Measurements from ENCODE around the gene DNPH1. TPM values are rescaled to one million over a fixed set of nuclear protein-coding genes. Genes with fewer than 3 reads are reported as not detected.

DNPH1 gene
- 10 to 100 TPM; 39.6 to 42.5 TPM for total RNA-seq

GRCh38 chr6:43228951-43229802, at the start of gene DNPH1:
TSS of gene DNPH1 (minus strand) at chr6:43229481. CDS start at chr6:43229456, 25 bp downstream.
- H3K4me3 Mint-ChIP-seq, result peak within 1 kb of the TSS; percentile 84
- peaks cover 9% of the 10 kb centered on the region for H3K27me3 Mint-ChIP-seq
- peak; percentile 83 for DNase-seq
- peaks cover 43% of the 10 kb centered on the region for H3K4me1 Mint-ChIP-seq
- H3K9me3 Mint-ChIP-seq, result no peaks in the 10 kb centered on the region
- ChIA-PET POLR2A (interaction anchor here (0.9 to 1.5 kb wide), 12 partner anchors 9 to 278 kb away, joined by 3 to 13 read pairs (median 4); partner anchors contain the start of genes ABCC10, CUL7, CUL9 and ZNF318), CTCF (interaction anchor here (0.5 to 3.9 kb wide), 41 partner anchors 9 to 463 kb away, joined by 3 to 24 read pairs (median 4); partner anchors contain the start of genes ABCC10, CRIP3, CUL9 and POLR1C)
- H3K27ac Mint-ChIP-seq, result peak within 1 kb of the TSS; percentile 83
- peaks cover 18% of the 10 kb centered on the region for H3K36me3 Mint-ChIP-seq (ENCODE audit: low read depth)

DNA sequence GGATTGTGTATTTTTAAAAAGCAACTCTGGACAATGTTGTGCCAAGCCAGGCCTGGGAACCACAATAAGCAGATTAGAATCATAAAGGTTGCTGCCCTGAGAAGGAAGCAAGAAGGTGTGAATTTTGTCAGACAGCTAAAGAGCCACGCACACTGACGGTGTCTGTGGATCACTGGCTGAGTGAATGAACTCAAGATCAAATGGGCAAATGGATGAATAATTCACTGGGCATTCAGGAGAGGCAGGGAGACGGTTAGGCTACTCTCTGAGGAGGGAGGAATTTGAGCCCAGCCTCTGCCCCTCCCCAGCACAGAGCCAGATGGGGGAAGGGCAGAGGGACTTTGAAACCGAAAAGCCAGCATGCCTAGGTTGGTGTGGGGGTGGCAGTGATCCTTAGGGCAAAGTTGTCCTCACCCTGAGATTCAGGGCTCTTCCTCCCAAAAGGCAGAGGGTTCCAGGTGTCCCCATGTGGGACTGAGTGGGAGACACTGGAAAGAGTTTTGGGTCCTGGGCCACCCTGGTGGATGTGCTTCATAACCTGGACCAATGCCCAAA, 49.3 kb upstream of the DNPH1 start:
- no peaks in the 10 kb centered on the region for H3K9me3 Mint-ChIP-seq
- ChIA-PET POLR2A (no interaction called here), CTCF (no interaction called here)
- no peaks in the 10 kb centered on the region for H3K36me3 Mint-ChIP-seq (ENCODE audit: low read depth)
- peaks cover 19% of the 10 kb centered on the region for H3K4me1 Mint-ChIP-seq
- no peak for DNase-seq
- no peak overlapping the region for H3K27ac Mint-ChIP-seq
- no peak overlapping the region for H3K4me3 Mint-ChIP-seq
- peaks cover 47% of the 10 kb centered on the region for H3K27me3 Mint-ChIP-seq

- ChIA-PET POLR2A (no interaction called here), CTCF (no interaction called here)
- no peak overlapping the region for H3K27ac Mint-ChIP-seq
- H3K4me3 Mint-ChIP-seq, result no peak overlapping the region
- H3K4me1 Mint-ChIP-seq, result peaks cover 19% of the 10 kb centered on the region
- H3K9me3 Mint-ChIP-seq, result no peaks in the 10 kb centered on the region
- H3K36me3 Mint-ChIP-seq (ENCODE audit: low read depth), result no peaks in the 10 kb centered on the region
- no peak for DNase-seq
- H3K27me3 Mint-ChIP-seq, result peaks cover 53% of the 10 kb centered on the region
Observed at GRCh38 chr6:43277643-43278523, 48.6 kb upstream of the DNPH1 start.

- POLR2A ChIA-PET, result no interaction called here
- Mint-ChIP-seq H3K4me3 (no peak overlapping the region), H3K36me3 (ENCODE audit: low read depth) (no peaks in the 10 kb centered on the region), H3K9me3 (no peaks in the 10 kb centered on the region), H3K4me1 (peaks cover 19% of the 10 kb centered on the region), H3K27ac (no peak overlapping the region), H3K27me3 (peaks cover 57% of the 10 kb centered on the region)
- no peak for DNase-seq
- CTCF ChIA-PET, result interaction anchor here (0.6 to 0.8 kb wide), 2 partner anchors 31 to 122 kb away, joined by 3 to 7 read pairs; partner anchors contain the start of gene CRIP3
Observed at GRCh38 chr6:43277306-43277642, 48.0 kb upstream of the DNPH1 start.

DNA sequence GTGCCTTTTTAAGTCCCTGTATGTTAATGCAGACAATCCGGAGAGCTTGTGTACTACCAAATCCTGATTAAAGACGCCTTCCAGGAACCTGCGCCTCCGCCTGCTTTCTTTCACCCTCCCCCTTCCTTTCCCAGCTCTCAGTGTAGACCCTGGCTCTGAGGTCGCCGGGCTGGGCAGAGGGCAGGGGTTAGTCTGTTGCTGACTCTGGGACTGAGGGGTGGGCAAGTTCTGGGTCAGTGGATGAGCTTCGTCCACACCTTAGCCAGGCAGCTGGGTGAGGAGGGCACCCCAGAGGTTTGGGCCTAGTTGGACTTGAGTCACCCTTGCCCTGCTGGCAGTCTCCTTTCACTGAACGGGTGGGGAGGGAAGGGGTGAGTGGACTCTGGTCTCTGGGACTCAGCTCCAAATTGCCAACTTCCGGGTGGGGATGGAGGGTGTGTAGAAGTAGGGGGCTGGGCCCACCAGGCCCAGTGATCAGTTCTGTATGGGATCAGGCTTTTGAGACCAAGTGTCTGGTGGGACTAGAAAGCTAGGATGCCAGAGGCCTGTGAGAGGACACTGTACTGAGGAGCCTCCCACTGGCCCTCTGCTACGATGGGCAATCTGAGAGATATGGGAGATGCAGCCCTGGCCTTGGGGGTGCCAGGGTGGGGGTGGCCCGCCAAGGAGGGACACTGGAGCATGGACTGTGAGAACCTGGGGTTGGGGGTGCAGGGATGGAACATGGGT, 47.5 kb upstream of the DNPH1 start:
- Mint-ChIP-seq H3K36me3 (ENCODE audit: low read depth) (no peaks in the 10 kb centered on the region), H3K4me1 (peaks cover 19% of the 10 kb centered on the region), H3K9me3 (no peaks in the 10 kb centered on the region), H3K4me3 (no peak overlapping the region), H3K27ac (no peak overlapping the region), H3K27me3 (peaks cover 59% of the 10 kb centered on the region)
- ChIA-PET CTCF (interaction anchor here (0.6 to 0.8 kb wide), 2 partner anchors 32 to 122 kb away, joined by 3 to 7 read pairs; partner anchors contain the start of gene CRIP3), POLR2A (no interaction called here)
- no peak for DNase-seq

DNA sequence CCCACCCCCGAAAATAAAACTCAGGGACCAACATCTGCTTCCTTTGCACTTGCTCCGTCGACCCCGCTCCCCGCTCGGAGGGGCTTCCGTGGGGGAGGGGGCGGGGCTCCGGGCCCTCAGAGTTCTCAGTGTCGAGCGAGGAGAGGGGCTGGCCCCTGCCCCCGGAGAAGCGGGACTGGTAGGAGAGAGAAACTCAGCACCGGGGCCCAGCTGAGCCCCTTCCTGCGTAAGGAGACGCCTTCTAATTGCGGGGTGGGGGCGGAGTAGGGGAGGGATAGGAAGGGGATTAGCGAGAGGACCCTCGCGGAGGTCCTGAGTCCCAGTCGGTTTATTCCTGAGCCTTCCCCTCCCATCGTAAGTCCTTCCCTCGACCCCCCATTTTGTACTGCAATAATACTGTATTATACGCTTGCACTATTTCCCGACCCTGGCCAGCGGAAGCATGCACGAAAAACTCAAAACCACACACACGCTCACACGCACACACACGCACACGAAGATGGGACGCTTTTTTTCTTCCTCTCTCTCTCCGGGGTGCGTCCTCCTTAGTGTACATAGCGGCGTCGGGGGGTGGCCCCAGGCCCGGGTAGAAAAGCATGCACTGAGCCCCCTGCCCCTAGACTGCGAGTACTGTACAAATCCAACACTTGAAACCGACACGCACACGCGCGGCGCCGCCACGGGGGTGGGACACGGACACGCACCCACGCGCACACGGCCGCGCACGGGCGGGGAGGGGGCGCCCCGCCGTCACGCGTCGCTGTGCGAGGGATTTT, 46.7 kb upstream of the DNPH1 start:
- H3K27ac Mint-ChIP-seq, result no peak overlapping the region
- H3K4me3 Mint-ChIP-seq, result peak overlapping the region; percentile 38
- no peaks in the 10 kb centered on the region for H3K36me3 Mint-ChIP-seq (ENCODE audit: low read depth)
- DNase-seq, result peak; percentile 53
- H3K9me3 Mint-ChIP-seq, result no peaks in the 10 kb centered on the region
- ChIA-PET CTCF (no interaction called here), POLR2A (no interaction called here)
- H3K4me1 Mint-ChIP-seq, result peaks cover 19% of the 10 kb centered on the region
- H3K27me3 Mint-ChIP-seq, result peaks cover 56% of the 10 kb centered on the region

- peak overlapping the region; percentile 37 for H3K4me3 Mint-ChIP-seq
- no peaks in the 10 kb centered on the region for H3K9me3 Mint-ChIP-seq
- DNase-seq, result peak; percentile 33
- no peak overlapping the region for H3K27ac Mint-ChIP-seq
- POLR2A ChIA-PET, result no interaction called here
- H3K4me1 Mint-ChIP-seq, result peaks cover 21% of the 10 kb centered on the region
- CTCF ChIA-PET, result no interaction called here
- H3K36me3 Mint-ChIP-seq (ENCODE audit: low read depth), result no peaks in the 10 kb centered on the region
- peaks cover 54% of the 10 kb centered on the region for H3K27me3 Mint-ChIP-seq
Observed at GRCh38 chr6:43274916-43275597, 45.8 kb upstream of the DNPH1 start.

GRCh38 chr6:43274127-43274915, 45.0 kb upstream of the DNPH1 start:
- ChIA-PET POLR2A (no interaction called here), CTCF (no interaction called here)
- no peak for DNase-seq
- Mint-ChIP-seq H3K27me3 (peaks cover 56% of the 10 kb centered on the region), H3K9me3 (no peaks in the 10 kb centered on the region), H3K36me3 (ENCODE audit: low read depth) (no peaks in the 10 kb centered on the region), H3K4me3 (no peak overlapping the region), H3K27ac (no peak overlapping the region), H3K4me1 (peaks cover 21% of the 10 kb centered on the region)

DNA sequence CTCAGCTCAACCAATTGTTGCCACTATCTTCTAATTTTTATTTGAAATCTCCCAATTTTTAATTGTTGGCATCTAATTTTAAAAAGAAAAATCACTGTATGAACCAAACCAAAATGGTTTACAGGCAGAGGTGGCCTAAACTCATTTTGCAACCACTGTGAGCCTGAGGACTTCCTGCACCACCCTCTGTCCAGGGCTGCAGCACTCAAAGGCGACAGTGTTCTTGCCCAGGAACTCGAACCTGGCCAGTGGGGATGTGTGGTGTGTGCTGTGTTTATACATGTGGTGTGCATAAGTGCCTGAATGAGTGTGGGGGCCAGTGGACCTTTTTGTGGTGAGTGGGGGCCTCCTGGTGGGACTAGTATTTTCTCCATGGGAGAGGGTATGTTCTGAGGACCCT, 44.4 kb upstream of the DNPH1 start:
- no peaks in the 10 kb centered on the region for H3K36me3 Mint-ChIP-seq (ENCODE audit: low read depth)
- CTCF ChIA-PET, result no interaction called here
- no peak overlapping the region for H3K4me3 Mint-ChIP-seq
- H3K4me1 Mint-ChIP-seq, result peaks cover 26% of the 10 kb centered on the region
- H3K27ac Mint-ChIP-seq, result no peak overlapping the region
- no peaks in the 10 kb centered on the region for H3K9me3 Mint-ChIP-seq
- POLR2A ChIA-PET, result no interaction called here
- H3K27me3 Mint-ChIP-seq, result peaks cover 62% of the 10 kb centered on the region
- no peak for DNase-seq

DNA sequence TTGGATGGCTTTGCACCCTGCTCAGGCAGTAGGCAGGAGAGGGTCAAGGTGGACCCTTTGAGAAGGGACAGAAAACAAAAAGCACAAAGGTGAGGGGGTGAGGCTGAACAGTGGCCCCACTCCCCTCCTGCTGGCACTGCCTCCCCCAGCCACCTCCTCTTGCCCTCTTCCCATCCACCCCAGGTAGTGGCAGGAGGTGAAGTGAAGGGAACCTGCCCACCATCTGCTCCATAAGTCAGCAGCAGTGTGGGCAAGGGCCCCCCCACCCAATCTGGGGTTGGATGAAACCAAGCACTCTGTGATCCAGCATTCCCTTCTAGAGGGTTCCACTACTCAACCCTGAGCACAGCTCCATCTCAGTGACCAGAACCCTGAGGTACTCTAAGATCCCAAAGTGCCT, 42.7 kb upstream of the DNPH1 start:
- CTCF ChIA-PET, result interaction anchor here (1.1 kb wide), 1 partner anchor 234 kb away, joined by 4 read pairs; no protein-coding TSS in a partner anchor
- Mint-ChIP-seq H3K36me3 (ENCODE audit: low read depth) (no peaks in the 10 kb centered on the region), H3K4me1 (peaks cover 24% of the 10 kb centered on the region), H3K4me3 (no peak overlapping the region), H3K27me3 (peaks cover 61% of the 10 kb centered on the region), H3K9me3 (no peaks in the 10 kb centered on the region), H3K27ac (no peak overlapping the region)
- no peak for DNase-seq
- POLR2A ChIA-PET, result no interaction called here

DNA sequence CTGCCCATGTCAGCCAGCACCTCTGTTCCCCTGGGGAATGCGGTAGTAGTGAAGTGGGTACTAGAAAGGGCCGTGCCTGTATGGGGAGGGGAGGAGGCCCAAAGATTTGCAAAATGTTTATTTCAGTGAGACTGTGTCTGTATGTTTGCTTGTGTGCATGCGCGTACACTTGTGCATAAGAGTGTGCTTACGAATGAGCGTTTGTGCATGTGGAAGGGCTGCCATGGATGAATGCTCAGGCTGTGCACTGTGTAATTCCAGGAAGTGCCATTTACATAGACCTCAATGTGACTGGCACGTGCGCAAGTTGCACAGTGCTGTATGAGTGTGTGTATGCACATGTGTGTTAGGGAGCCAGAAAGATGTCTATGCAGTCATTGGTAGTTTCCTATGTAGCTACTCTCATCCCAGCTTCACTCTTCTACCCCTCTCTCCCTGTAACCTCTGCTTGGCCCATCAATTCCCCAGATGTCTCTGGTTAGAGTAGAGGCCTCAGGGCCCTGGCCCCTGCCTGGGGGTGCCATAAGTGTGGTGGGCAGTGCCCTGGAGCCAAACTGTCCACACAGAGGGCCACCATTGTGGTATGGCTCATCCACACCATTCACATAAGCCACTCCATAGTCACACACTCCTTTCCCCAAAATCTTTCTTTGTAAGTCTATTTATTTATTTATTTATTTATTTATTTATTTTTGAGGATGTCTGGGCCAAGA, 42.0 kb upstream of the DNPH1 start:
- POLR2A ChIA-PET, result no interaction called here

More for the DNA sequence above, 42.0 kb upstream of the DNPH1 start:
- peaks cover 55% of the 10 kb centered on the region for H3K27me3 Mint-ChIP-seq
- H3K9me3 Mint-ChIP-seq, result no peaks in the 10 kb centered on the region
- H3K4me3 Mint-ChIP-seq, result no peak overlapping the region
- H3K36me3 Mint-ChIP-seq (ENCODE audit: low read depth), result no peaks in the 10 kb centered on the region
- CTCF ChIA-PET, result interaction anchor here (0.6 kb wide), 1 partner anchor 99 kb away, joined by 3 read pairs; the partner anchor contains the start of gene ZNF318
- no peak overlapping the region for H3K27ac Mint-ChIP-seq
- no peak for DNase-seq
- peaks cover 21% of the 10 kb centered on the region for H3K4me1 Mint-ChIP-seq
